ENCODE measurements around the gene ANKRD12.

ANKRD12 gene

GRCh38 chr18:9106800-9107584, 29.6 kb upstream of the ANKRD12 start:
- DNase-seq, result no peak

DNA sequence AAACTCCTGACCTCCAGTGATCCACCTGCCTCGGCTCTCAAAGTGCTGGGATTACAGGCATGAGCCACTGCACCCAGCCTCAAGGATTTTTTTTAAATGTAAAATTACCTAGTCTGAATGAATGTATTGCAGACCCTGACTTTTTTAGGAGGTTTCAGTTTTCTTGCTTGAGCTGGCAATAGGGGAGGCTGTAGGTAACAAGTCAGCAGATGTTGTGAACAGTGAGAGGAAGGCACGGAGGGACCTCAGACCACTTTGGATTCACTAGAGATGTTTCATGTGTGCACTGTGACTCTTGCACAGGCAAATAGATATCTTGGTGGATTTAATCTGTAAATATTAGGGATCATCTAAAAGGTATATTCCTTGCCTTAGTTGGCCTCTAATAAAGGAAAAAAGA, 27.7 kb upstream of the ANKRD12 start:
- no peak for DNase-seq

- DNase-seq, result no peak
These were observed 27.1 kb upstream of the ANKRD12 start for GRCh38 chr18:9109523-9109922.

- no peak for DNase-seq
These were observed 23.0 kb upstream of the ANKRD12 start for GRCh38 chr18:9113468-9114149.

DNA sequence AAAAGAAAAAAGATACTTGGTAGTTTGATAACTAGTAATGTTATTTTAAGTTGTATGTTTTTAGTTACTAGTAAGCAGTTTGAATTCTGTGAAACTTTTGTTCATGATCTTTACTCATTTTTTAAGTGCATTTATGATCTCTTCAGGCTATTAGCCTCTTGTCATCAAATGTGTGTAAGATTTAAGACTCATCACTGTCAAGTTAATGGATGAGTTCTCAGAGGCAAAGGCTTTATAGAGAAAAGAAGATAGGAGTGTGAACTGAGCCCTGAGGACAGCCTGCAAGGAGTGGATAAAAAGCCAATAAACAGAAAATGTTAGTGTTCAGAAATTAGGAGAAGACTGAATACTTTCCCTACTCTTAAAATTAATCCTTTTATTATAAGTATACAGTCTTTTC, 20.6 kb upstream of the ANKRD12 start:
- no peak for DNase-seq

DNA sequence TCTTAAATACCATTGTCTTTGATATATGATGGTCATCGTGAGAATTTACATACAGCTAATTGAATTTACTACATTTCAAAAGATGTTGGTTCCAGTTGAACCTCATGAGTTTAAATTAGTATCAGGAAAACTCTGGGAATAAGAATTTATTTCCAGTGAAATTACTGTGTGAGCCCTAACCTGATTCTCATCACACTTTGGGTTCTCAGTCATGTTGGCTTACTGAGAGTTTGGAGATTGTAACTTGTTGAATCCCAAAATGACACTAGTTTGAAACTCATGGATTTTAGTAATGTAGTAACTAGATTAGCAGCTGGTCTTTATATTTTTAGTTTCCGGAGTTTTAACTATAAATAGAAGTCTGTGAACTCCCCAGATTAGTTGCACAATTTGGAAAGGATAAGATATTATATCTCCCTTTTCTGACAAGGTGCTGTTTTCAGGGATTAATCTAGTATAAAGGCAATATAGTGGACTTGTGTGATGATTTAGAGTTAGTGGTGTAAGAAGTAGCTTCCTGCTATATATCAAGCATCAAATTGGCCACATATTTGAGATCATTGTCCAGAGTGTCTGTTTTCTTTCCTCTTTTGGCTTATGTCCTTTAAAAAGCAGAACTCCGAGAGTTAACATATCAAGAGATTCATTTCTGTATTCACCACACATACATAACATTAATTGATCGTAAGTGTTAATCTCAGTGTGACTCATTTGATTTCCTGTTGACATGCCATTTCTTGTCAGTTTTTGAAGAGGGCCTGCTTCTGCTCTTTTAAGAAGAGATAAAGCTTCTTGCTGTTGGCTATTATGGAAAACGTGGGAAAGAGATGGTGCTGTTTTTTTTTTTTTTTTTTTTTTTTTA, 18.4 kb upstream of the ANKRD12 start:
- no peak for DNase-seq

DNA sequence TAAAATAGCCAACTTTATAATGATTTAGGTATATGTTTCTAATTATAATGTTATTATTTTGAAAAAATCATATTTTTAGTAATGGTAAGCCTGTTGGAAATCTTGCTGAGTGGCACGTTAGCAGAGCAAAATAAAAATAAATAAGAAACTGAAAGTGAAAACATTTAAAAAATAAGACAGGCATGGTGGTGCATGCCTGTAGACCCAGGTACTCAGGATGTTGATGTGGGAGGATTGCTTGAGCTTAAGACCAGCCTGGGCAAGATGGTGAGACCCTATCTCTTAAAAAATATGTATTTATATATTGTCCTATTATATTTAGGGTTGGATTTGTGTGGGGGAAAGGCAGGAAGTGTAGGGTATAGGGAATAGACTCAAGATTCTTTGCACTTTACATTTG, 15.8 kb upstream of the ANKRD12 start:
- DNase-seq, result no peak

DNA sequence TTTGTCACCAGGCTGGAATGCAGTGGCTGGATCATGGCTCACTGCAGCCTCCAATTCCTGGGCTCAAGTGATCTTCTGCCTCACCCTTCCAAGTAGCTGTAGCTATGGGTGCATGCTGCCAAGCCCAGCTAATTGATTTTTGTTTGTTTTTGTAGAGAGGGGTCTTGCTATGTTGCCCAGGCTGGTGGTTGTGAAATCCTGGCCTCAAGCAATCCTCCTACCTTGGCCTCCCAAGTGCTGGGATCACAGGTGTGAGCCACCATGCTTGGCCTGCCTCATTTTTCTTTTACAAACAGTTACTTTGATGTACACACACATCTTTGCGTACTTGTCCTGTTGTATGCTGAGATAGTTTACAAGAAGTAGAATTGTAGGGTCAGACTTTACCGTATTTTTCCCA, 13.1 kb upstream of the ANKRD12 start:
- no peak for DNase-seq

DNA sequence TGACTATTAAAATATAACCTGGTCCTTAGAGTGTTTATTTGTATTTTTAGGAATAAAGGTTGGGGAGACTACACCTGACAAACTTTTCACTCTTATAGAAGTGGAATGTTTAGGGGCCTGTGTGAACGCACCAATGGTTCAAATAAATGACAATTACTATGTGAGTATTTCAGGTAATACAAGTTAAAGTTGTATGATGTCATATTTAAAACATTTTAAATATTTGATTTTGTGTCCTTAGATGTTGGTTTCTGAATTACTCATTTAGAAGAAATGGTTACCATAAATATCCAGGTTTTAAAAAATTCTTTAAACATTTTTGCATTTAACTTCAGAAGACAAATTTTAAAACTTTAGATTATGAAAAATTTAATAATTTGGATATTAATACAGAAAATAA, 11.8 kb upstream of the ANKRD12 start:
- DNase-seq, result no peak

GRCh38 chr18:9126337-9126736, 10.2 kb upstream of the ANKRD12 start:
- no peak for DNase-seq

GRCh38 chr18:9130195-9130594, 6.4 kb upstream of the ANKRD12 start:
- no peak for DNase-seq

GRCh38 chr18:9130806-9131205, 5.8 kb upstream of the ANKRD12 start:
- DNase-seq, result no peak

- no peak for DNase-seq
These were observed 4.0 kb upstream of the ANKRD12 start for GRCh38 chr18:9132628-9133027.

GRCh38 chr18:9133225-9133624, 3.4 kb upstream of the ANKRD12 start:
- DNase-seq, result no peak

DNA sequence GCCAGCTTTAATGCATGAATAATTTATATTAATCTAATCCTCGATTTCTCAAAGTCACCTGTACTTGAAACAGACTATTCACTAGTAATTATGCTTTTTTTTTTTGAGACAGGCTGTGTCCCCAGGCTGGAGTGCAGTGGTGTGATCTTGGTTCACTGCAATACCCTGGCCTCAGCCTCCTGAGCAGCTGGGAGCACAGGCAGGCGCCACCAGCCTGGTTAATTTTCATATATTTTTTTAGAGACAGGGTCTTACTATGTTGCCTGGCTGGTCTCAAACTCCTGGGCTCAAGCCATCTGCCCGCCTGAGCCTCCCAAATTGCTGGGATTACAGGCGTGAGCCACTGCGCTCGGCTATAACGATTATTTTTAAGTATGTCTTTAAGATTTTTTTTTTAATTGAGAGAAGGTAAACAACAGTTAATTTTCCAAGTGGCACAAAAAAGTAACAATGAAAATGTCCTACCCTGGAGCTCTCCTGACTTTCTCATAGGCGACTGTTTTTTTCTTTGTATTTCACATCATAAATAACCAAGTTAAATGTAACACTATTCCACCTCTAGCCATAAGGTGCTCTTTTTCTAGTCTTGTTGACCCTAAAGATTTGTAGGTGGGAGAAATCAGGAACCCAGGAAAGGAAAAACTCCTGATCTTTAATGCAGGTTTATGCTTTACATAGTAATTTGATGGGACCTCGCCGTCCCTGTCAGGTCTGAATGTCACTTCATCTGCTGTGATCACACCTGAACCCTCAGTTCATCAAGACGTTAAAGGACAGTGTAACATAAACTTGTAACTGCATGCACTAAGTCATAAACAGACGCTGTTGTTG, 1.3 kb upstream of the ANKRD12 start:
- DNase-seq, result no peak

DNA sequence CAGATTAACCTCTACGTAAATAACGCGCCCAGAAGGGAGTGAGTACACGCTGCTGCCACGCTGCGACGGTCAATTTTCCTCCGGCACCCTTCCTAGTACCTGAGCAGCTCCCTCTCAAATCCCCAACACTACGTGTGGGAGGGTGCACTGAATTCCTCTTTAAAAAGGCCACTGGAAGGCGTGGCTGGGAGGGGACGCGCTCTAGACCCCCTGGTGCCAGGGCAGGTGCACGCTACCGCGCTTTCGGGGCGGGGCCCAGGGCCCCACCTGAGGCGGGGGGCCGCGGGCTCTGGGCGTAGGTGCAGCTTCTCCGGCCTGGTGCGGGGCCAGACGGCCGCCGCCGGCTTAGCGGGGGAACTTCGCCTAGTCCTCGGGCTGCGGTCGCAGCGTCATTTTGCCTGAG, 668 bp upstream of the ANKRD12 start:
- DNase-seq, result no peak

- DNase-seq, result peak; percentile 65
These were observed 836 bp downstream of the ANKRD12 start for GRCh38 chr18:9137168-9138066.

DNA sequence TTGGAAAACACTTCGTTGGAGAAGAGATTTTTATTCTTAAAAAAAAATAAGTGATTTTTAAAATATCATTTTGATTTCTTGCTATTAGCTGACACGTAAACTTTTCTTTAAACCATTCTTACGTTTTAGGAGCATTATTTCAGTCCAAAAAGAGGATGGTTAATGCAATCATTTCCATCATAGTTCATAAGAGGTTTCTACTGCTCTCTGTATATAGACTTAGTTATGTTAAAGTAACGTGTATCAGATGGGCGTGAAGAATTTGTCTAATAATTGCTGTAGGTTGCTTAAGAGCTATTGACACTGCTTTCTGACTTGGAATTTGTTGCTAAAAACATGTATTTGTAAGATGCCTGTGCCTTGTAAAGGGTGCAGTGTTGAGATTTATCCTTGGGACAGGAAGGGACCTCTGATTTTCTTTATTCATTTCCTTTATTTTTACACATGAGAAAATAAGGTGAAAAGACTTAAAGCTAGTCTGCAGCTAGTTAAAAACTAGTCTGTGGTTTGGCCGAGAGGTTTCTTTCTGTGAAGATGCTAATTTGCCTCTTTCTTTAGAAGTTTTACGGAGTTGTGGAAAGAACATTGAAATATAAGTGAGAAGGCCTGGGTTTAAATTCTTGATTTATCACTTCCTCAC, 2.9 kb downstream of the ANKRD12 start:
- no peak for DNase-seq

DNA sequence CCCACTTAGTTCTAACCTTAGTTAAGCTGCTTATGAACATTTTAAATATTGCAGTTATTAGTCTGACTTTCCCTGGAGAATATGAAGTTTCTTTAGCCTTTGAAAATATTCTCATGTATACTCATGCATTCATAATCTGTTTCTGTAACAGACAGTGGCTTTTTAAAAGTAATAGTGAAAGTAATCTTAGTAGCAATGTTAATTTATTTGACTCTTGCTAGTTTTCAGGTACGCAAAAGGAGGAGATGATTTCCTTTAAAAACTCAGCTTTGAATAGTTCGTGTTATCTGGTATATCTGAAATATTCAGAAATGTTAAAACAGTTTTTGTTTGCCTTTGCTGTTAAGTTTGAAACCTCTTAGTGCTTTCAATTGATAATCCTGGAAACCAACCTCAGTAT, 3.8 kb downstream of the ANKRD12 start:
- DNase-seq, result no peak

- no peak for DNase-seq
These were observed 4.4 kb downstream of the ANKRD12 start for GRCh38 chr18:9140984-9141383.

DNA sequence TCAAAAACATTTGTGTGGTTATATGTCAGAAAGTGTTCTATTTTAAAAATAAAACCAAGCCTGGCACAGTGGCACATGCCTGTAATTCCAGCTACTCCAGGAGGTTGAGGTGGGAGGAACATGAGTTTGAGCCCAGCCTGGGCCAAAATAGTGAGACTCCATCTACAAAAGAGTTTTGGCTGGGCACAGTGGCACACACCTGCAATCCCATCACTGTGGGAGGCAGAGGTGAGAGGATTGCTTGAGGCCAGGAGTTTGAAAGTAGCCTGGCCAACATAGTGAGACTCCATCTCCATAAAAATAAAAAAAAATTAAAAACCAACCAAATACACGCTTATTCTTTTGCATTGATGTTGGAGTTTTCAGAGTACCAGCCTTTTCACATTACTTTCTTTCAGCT, 9.6 kb downstream of the ANKRD12 start:
- no peak for DNase-seq
